Esophagus muscularis mucosa (tissue), 4 donors: ENCODE measurements around the gene RFPL1.
"Not testable (repeated sequence)": the region's sequence is repeated elsewhere in the genome, so short reads cannot be mapped to it uniquely, and the experiment has no call there.

ENCODE experiments used
- CTCF ChIP-seq, 3 experiments: fragments of 200-600 bp in 2 of 3; fragments of 450-650 bp in 1 of 3; sonication (generic) in 2 of 3; IDR thresholded peaks; one replicate each; pipeline ENCODE4 v1.5.1; 2017 to 2019; ENCODE audit warnings: antibody characterized with exemption in 3 of 3, mild to moderate bottlenecking in 2 of 3, moderate library complexity in 1 of 3
- EP300 ChIP-seq: sonication (generic); formaldehyde crosslinking; IDR thresholded peaks from one replicate; pipeline ENCODE4 v1.6.1; 2017; ENCODE audit warnings: antibody characterized with exemption
- POLR2A ChIP-seq: fragments of 450-650 bp; IDR thresholded peaks from one replicate; pipeline ENCODE4 v1.6.1; 2017; ENCODE audit warnings: antibody characterized with exemption, moderate library complexity, mild to moderate bottlenecking, low read depth

GRCh38 chr22:29438283-29438682 lies at the start of gene RFPL1:
- TF ChIP-seq EP300; CTCF (IDR thresholded peaks at IDR 0.05); POLR2A: not testable (repeated sequence)
